CD1c-positive myeloid dendritic cell (primary cell): Measurements from ENCODE around the gene MAML1.

Experiments used
- DNase-seq: peaks from one replicate; pipeline ENCODE4 v3.0.0-alpha.2; 2016; ENCODE audit errors: extremely low spot score

Gene MAML1

GRCh38 chr5:179823937-179824744 is 91.5 kb downstream of the MAML1 start:
- no peak for DNase-seq

GRCh38 chr5:179824745-179825112 is 92.1 kb downstream of the MAML1 start:
- DNase-seq = no peak

DNA sequence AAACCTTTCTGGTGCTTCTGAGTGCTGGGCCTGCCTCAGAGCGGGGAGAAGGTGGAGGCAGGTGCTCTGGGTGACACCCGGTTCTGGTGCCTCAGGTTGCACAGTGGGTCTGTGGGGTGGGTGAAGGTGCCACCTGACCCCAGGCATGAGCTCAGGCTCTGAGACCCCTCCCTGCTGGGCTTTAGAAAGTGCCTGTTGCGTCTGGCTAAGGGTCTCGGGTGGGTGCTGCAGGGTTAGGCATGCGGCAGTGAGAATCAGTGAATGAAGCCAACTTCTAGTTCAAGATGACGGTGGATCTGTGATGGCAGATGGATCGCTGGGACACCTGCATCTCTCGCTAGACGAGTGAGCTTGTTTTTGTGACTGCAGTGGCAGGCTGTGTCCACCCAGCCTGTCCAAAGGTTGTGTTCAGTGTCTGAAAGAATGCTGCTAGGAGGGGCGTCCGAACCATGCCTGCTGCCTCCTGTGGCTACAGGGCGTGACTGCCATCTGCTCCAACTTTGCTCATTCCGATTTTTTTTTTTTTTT is 93.1 kb downstream of the MAML1 start:
- no peak for DNase-seq
